GM12878 (cell line): Measurements from ENCODE around the gene GRK2. TPM values are rescaled to one million over a fixed set of nuclear protein-coding genes. Genes with fewer than 3 reads are reported as not detected.

Experiments
- ATF2 ChIP-seq: IDR thresholded peaks from 2 replicates; pipeline ENCODE4 v1.6.1; 2012; ENCODE audit warnings: low read length, inconsistent platforms
- CBFB ChIP-seq: IDR thresholded peaks from 2 replicates; pipeline ENCODE4 v1.6.1; 2016; ENCODE audit warnings: antibody characterized with exemption, low read depth
- DPF2 ChIP-seq: fragments of 450-650 bp; IDR thresholded peaks from 2 replicates; pipeline ENCODE4 v1.6.1; 2017; ENCODE audit warnings: mild to moderate bottlenecking
- EGR1 ChIP-seq, 2 experiments: IDR thresholded peaks; 1 replicate in 1 of 2; 2 replicates in 1 of 2; pipeline ENCODE4 v1.6.1; 2011 to 2012; ENCODE audit warnings: low read depth in 2 of 2, low read length in 2 of 2, borderline replicate concordance in 1 of 2, mild to moderate bottlenecking in 1 of 2, moderate library complexity in 1 of 2
- ETV6 ChIP-seq, 2 experiments: fragments of 450-650 bp in 1 of 2; IDR thresholded peaks in 1 of 2; conservative IDR thresholded peaks in 1 of 2; 2 replicates each; pipeline ENCODE4 v1.6.1; 2014; ENCODE audit warnings: antibody characterized with exemption in 1 of 2, borderline replicate concordance in 1 of 2, low read depth in 1 of 2, mild to moderate bottlenecking in 1 of 2, moderate library complexity in 1 of 2
- FOS ChIP-seq: IDR thresholded peaks from 3 replicates; pipeline ENCODE4 v1.6.1; 2011; ENCODE audit warnings: borderline replicate concordance; ENCODE audit not compliant: insufficient read length; ENCODE audit errors: extremely low read depth
- FOXM1 ChIP-seq: IDR thresholded peaks from 2 replicates; pipeline ENCODE4 v1.6.1; 2012; ENCODE audit warnings: low read depth, mild to moderate bottlenecking, inconsistent platforms, low read length, moderate library complexity
- HDAC2 ChIP-seq: fragments of 200-600 bp; sonication (generic); IDR thresholded peaks from 2 replicates; pipeline ENCODE4 v1.6.1; 2017
- KAT2A ChIP-seq: conservative IDR thresholded peaks from 2 replicates; pipeline ENCODE4 v1.6.1; 2011; ENCODE audit warnings: low read depth, low read length; ENCODE audit not compliant: control insufficient read depth
- MEF2B ChIP-seq: fragments of 450-650 bp; IDR thresholded peaks from 2 replicates; pipeline ENCODE4 v1.6.1; 2018; ENCODE audit warnings: mild to moderate bottlenecking, moderate library complexity; ENCODE audit not compliant: partially characterized antibody, poor library complexity, severe bottlenecking
- MYC ChIP-seq: IDR thresholded peaks from 2 replicates; pipeline ENCODE4 v1.6.1; 2011; ENCODE audit warnings: mild to moderate bottlenecking, low read length, moderate library complexity, inconsistent platforms; ENCODE audit not compliant: insufficient read depth, insufficient replicate concordance, insufficient read length, severe bottlenecking
- NR2C1 ChIP-seq: fragments of 450-650 bp; IDR thresholded peaks from 2 replicates; pipeline ENCODE4 v1.6.1; 2017; ENCODE audit warnings: antibody characterized with exemption, mild to moderate bottlenecking, moderate library complexity
- POLR2AphosphoS2 ChIP-seq: IDR thresholded peaks from 2 replicates; pipeline ENCODE4 v1.6.1; 2011; ENCODE audit warnings: low read depth, mild to moderate bottlenecking, low read length, improper control_type of control experiment, moderate library complexity
- RAD51 ChIP-seq: fragments of 450-650 bp; IDR thresholded peaks from 2 replicates; pipeline ENCODE4 v1.6.1; 2016; ENCODE audit warnings: moderate library complexity, mild to moderate bottlenecking, inconsistent platforms
- SIN3A ChIP-seq: IDR thresholded peaks from 2 replicates; pipeline ENCODE4 v1.6.1; 2012; ENCODE audit warnings: low read depth, low read length, improper control_type of control experiment
- SREBF2 ChIP-seq: IDR thresholded peaks from 2 replicates; pipeline ENCODE4 v1.6.1; 2012; ENCODE audit warnings: mild to moderate bottlenecking, low read length
- SUPT20H ChIP-seq: IDR thresholded peaks from 2 replicates; pipeline ENCODE4 v1.6.1; 2011; ENCODE audit warnings: low read depth, mild to moderate bottlenecking, low read length, moderate library complexity, borderline replicate concordance; ENCODE audit not compliant: control insufficient read depth
- TARDBP ChIP-seq: IDR thresholded peaks from 2 replicates; pipeline ENCODE4 v1.6.1; 2016; ENCODE audit warnings: borderline replicate concordance
- ZBED1 ChIP-seq: IDR thresholded peaks from 2 replicates; pipeline ENCODE4 v1.6.1; 2016; ENCODE audit warnings: borderline replicate concordance
- ZSCAN29 ChIP-seq: fragments of 450-650 bp; IDR thresholded peaks from 2 replicates; pipeline ENCODE4 v1.6.1; 2017; ENCODE audit warnings: mild to moderate bottlenecking, moderate library complexity
- polyA plus RNA-seq, 11 experiments: library from polyadenylated mRNA; depleted of rRNA in 4 of 11; unstranded in 6 of 11; stranded (reverse) in 5 of 11; fragments of >200 nt; fragmentation: Nextera tagmentation in 4 of 11; fragmentation: Illumina TruSeq in 1 of 11; extraction: Ambion mirVana in 4 of 11; extraction: Trizol in 1 of 11; gene quantifications; 1 replicate in 1 of 11; 2 replicates in 10 of 11; pipeline versions ENCODE4 v1.2.1 to v1.2.3, GENCODE V29; 2011 to 2016; ENCODE audit warnings: inconsistent platforms in 2 of 11, missing spikeins in 2 of 11, low read depth in 1 of 11
- total RNA-seq, 4 experiments: library from RNA; depleted of rRNA in 3 of 4; stranded (reverse); fragments of >200 nt in 3 of 4; fragmentation: Illumina TruSeq in 1 of 4; extraction: Trizol in 1 of 4; gene quantifications; 2 replicates each; pipeline versions ENCODE4 v1.2.1 to v1.2.3, GENCODE V29; 2013 to 2021
- TF ChIP-seq, protein P1 (sequence below): IDR thresholded peaks from 2 replicates; pipeline ENCODE4 v1.6.1; 2012; ENCODE audit warnings: low read depth, low read length, improper control_type of control experiment
- TF ChIP-seq, protein P2 (sequence below): fragments of 450-650 bp; IDR thresholded peaks from 2 replicates; pipeline ENCODE4 v1.6.1; 2017; ENCODE audit warnings: mild to moderate bottlenecking, moderate library complexity
- TF ChIP-seq, protein P3 (sequence below): fragments of 450-650 bp; IDR thresholded peaks from 2 replicates; pipeline ENCODE4 v1.6.1; 2017; ENCODE audit warnings: low read depth, mild to moderate bottlenecking, moderate library complexity

The GRK2 gene
- total and polyA plus RNA-seq, 10 of the 15 experiments (the other 5 are each of a cell fraction or from before 2014, with no cell fraction given), result 1.0 to 160 (median 66.1) TPM

DNA sequence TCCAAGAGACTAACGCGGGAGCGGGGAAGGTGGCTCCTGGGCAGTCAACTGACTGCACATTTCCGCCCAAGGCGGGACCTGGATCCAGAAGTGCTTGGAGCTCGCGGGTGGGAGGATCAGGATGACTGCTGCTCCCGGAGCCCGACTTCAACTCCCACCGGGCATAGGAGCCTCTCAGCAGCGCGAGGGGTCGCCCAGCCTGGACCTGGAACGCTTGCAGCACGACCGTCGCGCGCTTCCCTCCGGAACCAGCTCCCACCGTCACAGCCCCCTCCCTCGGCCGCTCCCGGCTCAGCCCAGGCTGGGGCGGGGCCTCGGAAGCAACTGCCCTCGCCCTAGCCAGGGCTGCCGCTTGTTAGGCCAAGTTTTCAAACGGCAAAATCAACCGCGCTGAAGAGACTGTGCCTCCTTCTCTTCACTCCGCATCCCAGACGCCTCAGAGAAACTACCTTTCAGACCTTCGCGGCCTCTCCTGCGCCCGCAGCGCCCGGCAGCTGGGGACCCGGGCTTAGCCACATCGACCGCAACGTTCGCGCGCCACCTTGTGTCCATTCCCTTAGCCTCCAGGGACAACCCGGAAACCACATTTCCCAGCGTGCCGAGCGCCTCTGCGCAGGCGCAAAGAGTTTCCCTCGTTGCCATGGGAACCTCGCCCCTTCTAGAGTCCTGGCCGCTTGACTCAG is 51.1 kb downstream of the GRK2 start (continued):
- TF ChIP-seq SUPT20H (no peak), FOS (no peak), NR2C1 (no peak), HDAC2 (no peak), KAT2A (no peak), SREBF2 (no peak), EGR1 (IDR thresholded peaks at IDR 0.05; ENCODE audit: borderline replicate concordance in 1 of 2, low read depth in 2 of 2, low read length in 2 of 2) (no peak), MEF2B (peak; percentile 96), DPF2 (0 out of 2 replicates have a peak, but pooled peaks have one; percentile 65), RAD51 (no peak), ZSCAN29 (no peak), ETV6 (conservative IDR thresholded peaks at IDR 0.05 in 1 of 2, IDR thresholded peaks at IDR 0.05 in 1 of 2; ENCODE audit: borderline replicate concordance in 1 of 2, low read depth in 1 of 2) (no peak), POLR2AphosphoS2 (no peak), FOXM1 (no peak), ATF2 (no peak), SIN3A (peak; percentile 75), CBFB (peak; percentile 97), MYC (no peak), TARDBP (0 out of 2 replicates have a peak, but pooled peaks have one; percentile 58), ZBED1 (no peak)
- TF ChIP-seq, protein P1, sequence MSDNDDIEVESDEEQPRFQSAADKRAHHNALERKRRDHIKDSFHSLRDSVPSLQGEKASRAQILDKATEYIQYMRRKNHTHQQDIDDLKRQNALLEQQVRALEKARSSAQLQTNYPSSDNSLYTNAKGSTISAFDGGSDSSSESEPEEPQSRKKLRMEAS, result 0 out of 2 replicates have a peak, but pooled peaks have one; percentile 47
- TF ChIP-seq, protein P2, sequence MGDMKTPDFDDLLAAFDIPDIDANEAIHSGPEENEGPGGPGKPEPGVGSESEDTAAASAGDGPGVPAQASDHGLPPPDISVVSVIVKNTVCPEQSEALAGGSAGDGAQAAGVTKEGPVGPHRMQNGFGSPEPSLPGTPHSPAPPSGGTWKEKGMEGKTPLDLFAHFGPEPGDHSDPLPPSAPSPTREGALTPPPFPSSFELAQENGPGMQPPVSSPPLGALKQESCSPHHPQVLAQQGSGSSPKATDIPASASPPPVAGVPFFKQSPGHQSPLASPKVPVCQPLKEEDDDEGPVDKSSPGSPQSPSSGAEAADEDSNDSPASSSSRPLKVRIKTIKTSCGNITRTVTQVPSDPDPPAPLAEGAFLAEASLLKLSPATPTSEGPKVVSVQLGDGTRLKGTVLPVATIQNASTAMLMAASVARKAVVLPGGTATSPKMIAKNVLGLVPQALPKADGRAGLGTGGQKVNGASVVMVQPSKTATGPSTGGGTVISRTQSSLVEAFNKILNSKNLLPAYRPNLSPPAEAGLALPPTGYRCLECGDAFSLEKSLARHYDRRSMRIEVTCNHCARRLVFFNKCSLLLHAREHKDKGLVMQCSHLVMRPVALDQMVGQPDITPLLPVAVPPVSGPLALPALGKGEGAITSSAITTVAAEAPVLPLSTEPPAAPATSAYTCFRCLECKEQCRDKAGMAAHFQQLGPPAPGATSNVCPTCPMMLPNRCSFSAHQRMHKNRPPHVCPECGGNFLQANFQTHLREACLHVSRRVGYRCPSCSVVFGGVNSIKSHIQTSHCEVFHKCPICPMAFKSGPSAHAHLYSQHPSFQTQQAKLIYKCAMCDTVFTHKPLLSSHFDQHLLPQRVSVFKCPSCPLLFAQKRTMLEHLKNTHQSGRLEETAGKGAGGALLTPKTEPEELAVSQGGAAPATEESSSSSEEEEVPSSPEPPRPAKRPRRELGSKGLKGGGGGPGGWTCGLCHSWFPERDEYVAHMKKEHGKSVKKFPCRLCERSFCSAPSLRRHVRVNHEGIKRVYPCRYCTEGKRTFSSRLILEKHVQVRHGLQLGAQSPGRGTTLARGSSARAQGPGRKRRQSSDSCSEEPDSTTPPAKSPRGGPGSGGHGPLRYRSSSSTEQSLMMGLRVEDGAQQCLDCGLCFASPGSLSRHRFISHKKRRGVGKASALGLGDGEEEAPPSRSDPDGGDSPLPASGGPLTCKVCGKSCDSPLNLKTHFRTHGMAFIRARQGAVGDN, result no peak; the same call in 1 of the 2 replicates
- TF ChIP-seq, protein P3, sequence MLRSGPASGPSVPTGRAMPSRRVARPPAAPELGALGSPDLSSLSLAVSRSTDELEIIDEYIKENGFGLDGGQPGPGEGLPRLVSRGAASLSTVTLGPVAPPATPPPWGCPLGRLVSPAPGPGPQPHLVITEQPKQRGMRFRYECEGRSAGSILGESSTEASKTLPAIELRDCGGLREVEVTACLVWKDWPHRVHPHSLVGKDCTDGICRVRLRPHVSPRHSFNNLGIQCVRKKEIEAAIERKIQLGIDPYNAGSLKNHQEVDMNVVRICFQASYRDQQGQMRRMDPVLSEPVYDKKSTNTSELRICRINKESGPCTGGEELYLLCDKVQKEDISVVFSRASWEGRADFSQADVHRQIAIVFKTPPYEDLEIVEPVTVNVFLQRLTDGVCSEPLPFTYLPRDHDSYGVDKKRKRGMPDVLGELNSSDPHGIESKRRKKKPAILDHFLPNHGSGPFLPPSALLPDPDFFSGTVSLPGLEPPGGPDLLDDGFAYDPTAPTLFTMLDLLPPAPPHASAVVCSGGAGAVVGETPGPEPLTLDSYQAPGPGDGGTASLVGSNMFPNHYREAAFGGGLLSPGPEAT, result peak; percentile 83
